Renal cortical epithelial cell (primary cell): ENCODE data around the gene MLLT11. TPM values are rescaled to one million over a fixed set of nuclear protein-coding genes. Genes with fewer than 3 reads are reported as not detected.

Experiments
- total RNA-seq: library from RNA; depleted of rRNA; stranded (reverse); fragments of >200 nt; gene quantifications from 2 replicates; pipeline ENCODE4 v1.2.3, GENCODE V29; 2014

The MLLT11 gene
- total RNA-seq, 1 donor from 2014 or later, result 6.6 TPM

Other genes with a start within 250 kb of the MLLT11 start
- 33.2 and 65.6 TPM in 2 replicates for gene ARNT, start 183.8 kb upstream of the MLLT11 start, total RNA-seq
- not detected in 2 replicates for gene CTXND2, start 173.3 kb upstream of the MLLT11 start, total RNA-seq
- 33.0 and 51.1 TPM in 2 replicates for gene SETDB1, start 134.0 kb upstream of the MLLT11 start, total RNA-seq
- 119 and 202 TPM in 2 replicates for gene CERS2, start 85.6 kb upstream of the MLLT11 start, total RNA-seq
- 0.30 and 1.6 TPM in 2 replicates for gene ANXA9, start 78.1 kb upstream of the MLLT11 start, total RNA-seq
- 35.4 and 47.7 TPM in 2 replicates for gene MINDY1, start 53.5 kb upstream of the MLLT11 start, total RNA-seq
- 12.5 and 21.6 TPM in 2 replicates for gene PRUNE1, start 51.9 kb upstream of the MLLT11 start, total RNA-seq
- gene BNIPL, start 23.8 kb upstream of the MLLT11 start, total RNA-seq, result 0.40 TPM in 1 of 2 replicates, not detected in the other
- gene C1orf56, start 12.6 kb upstream of the MLLT11 start, total RNA-seq, result 0.52 and 1.1 TPM in 2 replicates
- 80.7 and 134 TPM in 2 replicates for gene CDC42SE1, start 775 bp upstream of the MLLT11 start, total RNA-seq
- gene GABPB2, start 10.4 kb downstream of the MLLT11 start, total RNA-seq, result 9.6 and 14.1 TPM in 2 replicates
- 8.4 TPM in 1 of 2 replicates, not detected in the other for gene SEMA6C, start 86.2 kb downstream of the MLLT11 start, total RNA-seq
- not detected in 2 replicates for gene TNFAIP8L2, start 96.3 kb downstream of the MLLT11 start, total RNA-seq
- 5.8 and 7.5 TPM in 2 replicates for gene LYSMD1, start 105.5 kb downstream of the MLLT11 start, total RNA-seq
- 16.8 and 20.0 TPM in 2 replicates for gene SCNM1, start 105.7 kb downstream of the MLLT11 start, total RNA-seq
- gene TMOD4, start 115.6 kb downstream of the MLLT11 start, total RNA-seq, result not detected in 2 replicates
- 75.6 and 82.8 TPM in 2 replicates for gene VPS72, start 129.8 kb downstream of the MLLT11 start, total RNA-seq
- 67.4 and 95.5 TPM in 2 replicates for gene PIP5K1A, start 138.2 kb downstream of the MLLT11 start, total RNA-seq
- 181 and 257 TPM in 2 replicates for gene PSMD4, start 194.3 kb downstream of the MLLT11 start, total RNA-seq
- gene ZNF687, start 221.9 kb downstream of the MLLT11 start, total RNA-seq, result 10.1 and 32.3 TPM in 2 replicates